Lower lobe of right lung (tissue), 2 donors: Measurements from ENCODE around the gene PXK. TPM values are rescaled to one million over a fixed set of nuclear protein-coding genes. Genes with fewer than 3 reads are reported as not detected.
"Not testable (repeated sequence)": the region's sequence is repeated elsewhere in the genome, so short reads cannot be mapped to it uniquely, and the experiment has no call there.

ENCODE experiments used
- ATAC-seq, 2 donors: fragments of 200-7000 bp; cut with Tn5 transposase; one replicate each; pipeline ENCODE4 v1.9.1; 2020 to 2022; ENCODE audit warnings: mild to moderate bottlenecking in 2 of 2, moderate library complexity in 2 of 2
- DNase-seq: peaks from one replicate; pipeline ENCODE4 v3.0.0-alpha.2; 2020
- H3K27ac ChIP-seq: fragments of 200-600 bp; one replicate; pipeline ENCODE4 v1.8.0; 2022
- H3K27me3 ChIP-seq: fragments of 200-600 bp; one replicate; pipeline ENCODE4 v1.8.0; 2022; ENCODE audit warnings: low read depth
- H3K36me3 ChIP-seq: fragments of 200-600 bp; one replicate; pipeline ENCODE4 v1.8.0; 2022; ENCODE audit warnings: mild to moderate bottlenecking
- H3K4me1 ChIP-seq: fragments of 200-600 bp; one replicate; pipeline ENCODE4 v1.8.0; 2022
- H3K4me3 ChIP-seq: fragments of 200-600 bp; one replicate; pipeline ENCODE4 v1.8.0; 2022; ENCODE audit warnings: mild to moderate bottlenecking
- H3K9me3 ChIP-seq: fragments of 200-600 bp; one replicate; pipeline ENCODE4 v1.8.0; 2022
- CTCF ChIP-seq: fragments of 200-600 bp; IDR thresholded peaks from one replicate; pipeline ENCODE4 v1.8.0; 2022; ENCODE audit warnings: antibody characterized with exemption, mild to moderate bottlenecking
- intact Hi-C: fragments of 100-400 bp; cut with DNase I; formaldehyde crosslinking; loops from one replicate; pipeline ENCODE4 v1.11.0; 2022
- total RNA-seq: library from RNA; stranded (reverse); fragmentation: NEBNext Ultra II Directional; extraction: Animal tissue kit (Norgen Biotek cat#: 25700); gene quantifications from one replicate; pipeline ENCODE4 v1.2.1, GENCODE V29; 2021
- donor health status: DM: no; HTN: yes; CAD: no; lungs with severe emphysema.

Gene PXK
- total RNA-seq, 1 donor from 2014 or later = 23.7 TPM

- ATAC-seq (peak; percentile 99), DNase-seq (peak; percentile 94)
- peaks cover 40% of the 10 kb centered on the region for H3K4me1 ChIP-seq
- no peaks in the 10 kb centered on the region for H3K27me3 ChIP-seq
- intact Hi-C loops = no loop called here
- H3K4me3 ChIP-seq = peak within 1 kb of the TSS; percentile 82
- H3K27ac ChIP-seq = peak within 1 kb of the TSS; percentile 94
- peaks cover 36% of the 10 kb centered on the region for H3K36me3 ChIP-seq
- TF ChIP-seq CTCF = no peak
- H3K9me3 ChIP-seq = no peaks in the 10 kb centered on the region
Observed at GRCh38 chr3:58433400-58434167, 100.9 kb downstream of the PXK start, which contains the start of gene PDHB. Gene PDHB, minus strand, starts transcription at chr3:58433832. Its CDS starts 23 bp downstream, at chr3:58433809.

- Histone ChIP-seq H3K36me3 (peaks cover 30% of the 10 kb centered on the region), H3K4me1 (peaks cover 40% of the 10 kb centered on the region), H3K27ac (peak overlapping the region; percentile 94), H3K4me3 (peak overlapping the region; percentile 82), H3K9me3 (no peaks in the 10 kb centered on the region), H3K27me3 (no peaks in the 10 kb centered on the region)
- DNase-seq = no peak
- intact Hi-C loops = no loop called here
- no peak for TF ChIP-seq CTCF
- ATAC-seq = no peak
Observed at GRCh38 chr3:58434168-58434504, 101.4 kb downstream of the PXK start.

- DNase-seq (no peak), ATAC-seq (no peak)
- peaks cover 40% of the 10 kb centered on the region for H3K4me1 ChIP-seq
- H3K36me3 ChIP-seq = peaks cover 27% of the 10 kb centered on the region
- intact Hi-C loops = no loop called here
- H3K27ac ChIP-seq = peak overlapping the region; percentile 94
- no peaks in the 10 kb centered on the region for H3K27me3 ChIP-seq
- no peak for TF ChIP-seq CTCF
- no peaks in the 10 kb centered on the region for H3K9me3 ChIP-seq
- H3K4me3 ChIP-seq = no peak overlapping the region
Observed at GRCh38 chr3:58434511-58434910, 101.8 kb downstream of the PXK start.

- DNase-seq = no peak
- H3K4me1 ChIP-seq = peaks cover 38% of the 10 kb centered on the region
- intact Hi-C loops = no loop called here
- no peaks in the 10 kb centered on the region for H3K9me3 ChIP-seq
- no peak overlapping the region for H3K4me3 ChIP-seq
- no peak for TF ChIP-seq CTCF
- peaks cover 22% of the 10 kb centered on the region for H3K36me3 ChIP-seq
- ATAC-seq = no peak
- no peak overlapping the region for H3K27ac ChIP-seq
- H3K27me3 ChIP-seq = no peaks in the 10 kb centered on the region
Observed at GRCh38 chr3:58434990-58435389, 102.3 kb downstream of the PXK start.

- H3K4me1 ChIP-seq = peaks cover 22% of the 10 kb centered on the region
Observed at GRCh38 chr3:58437276-58437675, 104.6 kb downstream of the PXK start.

GRCh38 chr3:58440996-58441355 is 108.3 kb downstream of the PXK start:
- DNase-seq, intact Hi-C loops, H3K36me3 ChIP-seq, H3K27me3 ChIP-seq, H3K4me3 ChIP-seq, H3K4me1 ChIP-seq, ATAC-seq, H3K9me3 ChIP-seq, H3K27ac ChIP-seq: not testable (repeated sequence)

More at GRCh38 chr3:58437276-58437675, 104.6 kb downstream of the PXK start:
- DNase-seq, H3K36me3 ChIP-seq, H3K4me3 ChIP-seq, H3K27ac ChIP-seq, intact Hi-C loops, H3K9me3 ChIP-seq, ATAC-seq, H3K27me3 ChIP-seq: not testable (repeated sequence)
